H9 (cell line): ENCODE measurements around the gene HLA-A. TPM values are rescaled to one million over a fixed set of nuclear protein-coding genes. Genes with fewer than 3 reads are reported as not detected.

ENCODE experiments used
- DNase-seq: peaks from one replicate; pipeline ENCODE4 v3.0.0-alpha.2; 2017
- H2AFZ ChIP-seq: one replicate; pipeline ENCODE4 v1.6.1; 2013; ENCODE audit warnings: mild to moderate bottlenecking, low read length, control low read depth, moderate library complexity
- H2AK5ac ChIP-seq: 2 replicates; pipeline ENCODE4 v1.6.1; 2013; ENCODE audit warnings: low read length, control low read depth, mixed read lengths; ENCODE audit not compliant: insufficient read length
- H2BK120ac ChIP-seq: one replicate; pipeline ENCODE4 v1.6.1; 2013; ENCODE audit warnings: low read depth, mild to moderate bottlenecking, low read length, control low read depth, inconsistent platforms; ENCODE audit not compliant: poor library complexity, severe bottlenecking
- H2BK12ac ChIP-seq: 2 replicates; pipeline ENCODE4 v1.6.1; 2013; ENCODE audit warnings: low read length, control low read depth, mixed read lengths, low read depth; ENCODE audit not compliant: insufficient read length
- H2BK15ac ChIP-seq: 2 replicates; pipeline ENCODE4 v1.6.1; 2013; ENCODE audit warnings: low read depth, low read length, control low read depth
- H2BK20ac ChIP-seq: one replicate; pipeline ENCODE4 v1.6.1; 2013; ENCODE audit warnings: low read depth, mild to moderate bottlenecking, low read length, control low read depth, inconsistent platforms; ENCODE audit not compliant: poor library complexity, severe bottlenecking
- H2BK5ac ChIP-seq: 2 replicates; pipeline ENCODE4 v1.6.1; 2013; ENCODE audit warnings: low read length, control low read depth, mixed read lengths; ENCODE audit not compliant: insufficient read length
- H3K14ac ChIP-seq: 2 replicates; pipeline ENCODE4 v1.6.1; 2013; ENCODE audit warnings: low read length, control low read depth; ENCODE audit not compliant: insufficient read depth
- H3K18ac ChIP-seq: 2 replicates; pipeline ENCODE4 v1.6.1; 2013; ENCODE audit warnings: low read depth, mild to moderate bottlenecking, mixed read lengths, low read length, control low read depth; ENCODE audit not compliant: insufficient read length
- H3K23ac ChIP-seq: 2 replicates; pipeline ENCODE4 v1.6.1; 2013; ENCODE audit warnings: low read length, control low read depth, mixed read lengths, low read depth; ENCODE audit not compliant: insufficient read length
- H3K23me2 ChIP-seq: 2 replicates; pipeline ENCODE4 v1.6.1; 2013; ENCODE audit warnings: low read depth, mild to moderate bottlenecking, mixed read lengths, low read length, control low read depth; ENCODE audit not compliant: insufficient read length, poor library complexity, severe bottlenecking
- H3K27ac ChIP-seq: 2 replicates; pipeline ENCODE4 v1.5.1; 2013; ENCODE audit warnings: low read length, control low read depth, mixed read lengths, low read depth; ENCODE audit not compliant: insufficient read length
- H3K27me3 ChIP-seq: 2 replicates; pipeline ENCODE4 v1.6.1; 2013; ENCODE audit warnings: low read length, control low read depth, inconsistent platforms; ENCODE audit not compliant: insufficient read depth
- H3K4ac ChIP-seq: 2 replicates; pipeline ENCODE4 v1.6.1; 2013; ENCODE audit warnings: low read depth, mild to moderate bottlenecking, control low read depth, inconsistent platforms, low read length, moderate library complexity
- H3K4me1 ChIP-seq: 2 replicates; pipeline ENCODE4 v1.6.1; 2013; ENCODE audit warnings: low read length, control low read depth, inconsistent platforms; ENCODE audit not compliant: insufficient read depth
- H3K4me2 ChIP-seq: 2 replicates; pipeline ENCODE4 v1.6.1; 2013; ENCODE audit warnings: low read length, control low read depth, mixed read lengths; ENCODE audit not compliant: insufficient read length, insufficient read depth
- H3K56ac ChIP-seq: 2 replicates; pipeline ENCODE4 v1.6.1; 2013; ENCODE audit warnings: low read depth, mild to moderate bottlenecking, mixed read lengths, low read length, control low read depth; ENCODE audit not compliant: insufficient read length
- H3K79me1 ChIP-seq: 2 replicates; pipeline ENCODE4 v1.6.1; 2013; ENCODE audit warnings: low read depth, mild to moderate bottlenecking, moderate library complexity, low read length, control low read depth, inconsistent platforms; ENCODE audit not compliant: insufficient read depth, poor library complexity, severe bottlenecking
- H3K79me2 ChIP-seq: 2 replicates; pipeline ENCODE4 v1.6.1; 2013; ENCODE audit warnings: low read length, control low read depth, inconsistent platforms; ENCODE audit not compliant: insufficient read depth
- H3K9ac ChIP-seq: 2 replicates; pipeline ENCODE4 v1.6.1; 2013; ENCODE audit warnings: low read length, control low read depth, mixed read lengths; ENCODE audit not compliant: insufficient read length; ENCODE audit errors: extremely low read depth
- H3K9me3 ChIP-seq: one replicate; pipeline ENCODE4 v1.6.1; 2013; ENCODE audit warnings: low read depth, low read length, inconsistent platforms; ENCODE audit not compliant: control insufficient read depth
- H3T11ph ChIP-seq: one replicate; pipeline ENCODE4 v1.6.1; 2013; ENCODE audit warnings: mild to moderate bottlenecking, low read length, control low read depth, inconsistent platforms
- H4K20me1 ChIP-seq: one replicate; pipeline ENCODE4 v1.6.1; 2013; ENCODE audit not compliant: control insufficient read depth, insufficient read length, insufficient read depth
- H4K5ac ChIP-seq: 2 replicates; pipeline ENCODE4 v1.6.1; 2013; ENCODE audit warnings: low read depth, mild to moderate bottlenecking, mixed read lengths, low read length, control low read depth; ENCODE audit not compliant: insufficient read length
- H4K8ac ChIP-seq: replicated peaks from 2 replicates; pipeline ENCODE4 v1.6.1; 2013; ENCODE audit warnings: low read length, control low read depth, mixed read lengths, low read depth; ENCODE audit not compliant: insufficient read length
- H4K91ac ChIP-seq: 2 replicates; pipeline ENCODE4 v1.6.1; 2013; ENCODE audit warnings: low read depth, mild to moderate bottlenecking, moderate library complexity, mixed read lengths, low read length, control low read depth; ENCODE audit not compliant: insufficient read length
- H3K27ac Mint-ChIP-seq, 3 experiments: 2 replicates in 2 of 3; 3 replicates in 1 of 3; pipeline ENCODE4 v1.8.0; 2020 to 2021; ENCODE audit warnings: mixed read lengths in 3 of 3, mild to moderate bottlenecking in 1 of 3, moderate library complexity in 1 of 3
- H3K27me3 Mint-ChIP-seq: 2 replicates; pipeline ENCODE4 v1.8.0; 2021; ENCODE audit warnings: low read depth, mild to moderate bottlenecking, moderate library complexity, mixed read lengths
- H3K36me3 Mint-ChIP-seq, 3 experiments: 2 replicates in 2 of 3; 3 replicates in 1 of 3; pipeline ENCODE4 v1.8.0; 2020 to 2021; ENCODE audit warnings: low read depth in 3 of 3, mixed read lengths in 3 of 3; ENCODE audit not compliant: insufficient read depth in 1 of 3
- H3K4me1 Mint-ChIP-seq, 2 experiments: 2 replicates each; pipeline ENCODE4 v1.8.0; 2020; ENCODE audit warnings: mixed read lengths in 2 of 2
- H3K4me3 Mint-ChIP-seq, 2 experiments: 2 replicates in 1 of 2; 3 replicates in 1 of 2; pipeline ENCODE4 v1.8.0; 2020 to 2021; ENCODE audit warnings: mild to moderate bottlenecking in 2 of 2, mixed read lengths in 2 of 2, moderate library complexity in 1 of 2
- H3K9me3 Mint-ChIP-seq, 2 experiments: 2 replicates in 1 of 2; 3 replicates in 1 of 2; pipeline ENCODE4 v1.8.0; 2020; ENCODE audit warnings: mild to moderate bottlenecking in 2 of 2, mixed read lengths in 2 of 2, moderate library complexity in 1 of 2
- CTCF ChIP-seq: fragments of 200-600 bp; sonication (generic); conservative IDR thresholded peaks from 3 replicates; pipeline ENCODE4 v1.8.0; 2021; ENCODE audit warnings: antibody characterized with exemption, mild to moderate bottlenecking
- whole genome bisulfite sequencing: extraction: QIAGEN DNeasy Blood & Tissue Kit; methylation state at CpG from one replicate; pipeline ENCODE4 v1.1.7; 2013; ENCODE audit warnings: missing lambda C conversion rate, low lambda C conversion rate, mixed read lengths; ENCODE audit not compliant: insufficient read length; ENCODE audit errors: extremely low coverage; 5-methylcytosine and 5-hydroxymethylcytosine counted together
- total RNA-seq: library from RNA; stranded (reverse); gene quantifications from 2 replicates; pipeline ENCODE4 v1.2.1, GENCODE V29; 2021

The HLA-A gene
- total RNA-seq, 1 experiment from 2014 or later, result 248 TPM

GRCh38 chr6:29958921-29959320 lies 16.6 kb downstream of the HLA-A start:
- H3K79me2 ChIP-seq, result no peaks in the 10 kb centered on the region
- peaks cover 0 to 2% of the 10 kb centered on the region in 2 experiments; a peak in 3 of 5 replicates for H3K9me3 Mint-ChIP-seq
- H2BK5ac ChIP-seq, result no peak overlapping the region
- H4K91ac ChIP-seq, result no peak overlapping the region
- H2BK20ac ChIP-seq, result no peak overlapping the region
- H3K79me1 ChIP-seq, result no peaks in the 10 kb centered on the region
- H3K23me2 ChIP-seq, result no peaks in the 10 kb centered on the region
- no peaks in the 10 kb centered on the region for H3K9me3 ChIP-seq
- no peak overlapping the region for H3K14ac ChIP-seq
- H2AFZ ChIP-seq, result no peak overlapping the region
- no peak overlapping the region for H3K4me2 ChIP-seq
- H2AK5ac ChIP-seq, result no peak overlapping the region
- H2BK120ac ChIP-seq, result no peak overlapping the region
- H3K9ac ChIP-seq, result no peak overlapping the region
- H3K36me3 Mint-ChIP-seq, result peaks cover 0 to 10% (median 2%) of the 10 kb centered on the region in 3 experiments; a peak in 4 of 7 replicates
- peaks cover 10% of the 10 kb centered on the region for H3K27me3 Mint-ChIP-seq
- peaks cover 6 to 23% of the 10 kb centered on the region in 2 experiments for H3K4me1 Mint-ChIP-seq
- no peak overlapping the region for H3K4ac ChIP-seq
- no peak overlapping the region for H3K18ac ChIP-seq
- no CpG with 5 or more reads among the region's 2 CpGs for WGBS
- no peaks in the 10 kb centered on the region for H4K20me1 ChIP-seq
- H3K23ac ChIP-seq, result no peak overlapping the region
- no peak overlapping the region for H3K4me3 Mint-ChIP-seq
- H3K27ac ChIP-seq, result no peak overlapping the region
- TF ChIP-seq CTCF, result no peak
- no peak overlapping the region for H2BK12ac ChIP-seq
- no peak overlapping the region for H2BK15ac ChIP-seq
- no peak overlapping the region for H3K56ac ChIP-seq
- H3K4me1 ChIP-seq, result no peaks in the 10 kb centered on the region
- H3K27me3 ChIP-seq, result no peaks in the 10 kb centered on the region
- no peak overlapping the region for H3K27ac Mint-ChIP-seq
- no peak overlapping the region for H3T11ph ChIP-seq
- H4K5ac ChIP-seq, result no peak overlapping the region
- DNase-seq, result no peak
- H4K8ac ChIP-seq, result no peak overlapping the region
